Stimulated activated CD4-positive, alpha-beta T cell treated with anti-CD3 and anti-CD28 coated beads, Interleukin-2, amount 100 ng/mL, for 48 hours (primary cell): ENCODE results near the gene CABLES1.
"Not testable (repeated sequence)": the region's sequence is repeated elsewhere in the genome, so short reads cannot be mapped to it uniquely, and the experiment has no call there.

ENCODE experiments used
- DNase-seq, 2 donors: peaks; one replicate each; pipeline ENCODE4 v3.0.0-alpha.2; 2020

Gene CABLES1

DNA sequence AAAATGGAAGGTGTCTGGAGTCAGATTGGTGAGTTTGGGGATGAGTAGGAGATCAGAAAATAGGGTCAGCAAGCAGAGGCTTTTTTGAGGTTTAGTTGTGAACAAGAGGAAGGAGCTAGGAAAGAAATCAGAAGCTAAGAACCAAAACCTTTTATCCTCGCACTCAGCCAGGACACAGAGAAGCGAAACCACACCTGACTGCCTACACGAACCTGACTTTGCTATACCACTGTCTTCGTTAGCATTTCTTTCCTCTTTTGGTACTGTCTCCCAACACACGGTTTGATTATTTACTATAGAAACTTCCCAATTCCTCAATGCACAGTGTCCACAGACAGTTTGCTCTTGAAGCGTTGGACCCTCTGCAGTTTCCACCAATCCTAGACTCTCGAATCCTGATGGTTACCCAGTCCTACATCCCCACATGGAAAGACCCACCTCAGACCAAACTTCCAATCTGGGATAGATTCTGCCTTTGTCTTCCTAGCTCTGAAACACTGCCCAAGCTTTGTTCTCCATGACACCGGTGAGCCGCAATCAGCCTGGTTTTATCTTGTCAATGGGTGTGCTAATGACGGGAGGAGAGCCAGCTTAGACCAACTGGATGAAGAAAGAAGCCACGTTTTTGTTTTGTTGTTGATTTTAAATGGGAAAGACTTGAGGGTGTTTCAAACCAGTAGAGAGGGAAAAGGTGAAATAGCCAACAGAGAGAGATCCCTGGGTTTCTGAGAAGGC, 137.4 kb downstream of the CABLES1 start:
- DNase-seq = no peak

- DNase-seq = no peak
Measured at GRCh38 chr18:23273443-23273966, 138.2 kb downstream of the CABLES1 start.

GRCh38 chr18:23274638-23275482, 139.6 kb downstream of the CABLES1 start:
- no peak for DNase-seq

GRCh38 chr18:23276451-23276850, 141.2 kb downstream of the CABLES1 start:
- DNase-seq = no peak

GRCh38 chr18:23277399-23277798, 142.1 kb downstream of the CABLES1 start:
- DNase-seq = no peak

- no peak for DNase-seq
Measured at GRCh38 chr18:23279931-23280330, 144.6 kb downstream of the CABLES1 start.

GRCh38 chr18:23280844-23281243, 145.6 kb downstream of the CABLES1 start:
- DNase-seq = no peak

GRCh38 chr18:23281626-23282436, 146.5 kb downstream of the CABLES1 start:
- no peak for DNase-seq

GRCh38 chr18:23282437-23282781, 147.1 kb downstream of the CABLES1 start:
- no peak for DNase-seq

DNA sequence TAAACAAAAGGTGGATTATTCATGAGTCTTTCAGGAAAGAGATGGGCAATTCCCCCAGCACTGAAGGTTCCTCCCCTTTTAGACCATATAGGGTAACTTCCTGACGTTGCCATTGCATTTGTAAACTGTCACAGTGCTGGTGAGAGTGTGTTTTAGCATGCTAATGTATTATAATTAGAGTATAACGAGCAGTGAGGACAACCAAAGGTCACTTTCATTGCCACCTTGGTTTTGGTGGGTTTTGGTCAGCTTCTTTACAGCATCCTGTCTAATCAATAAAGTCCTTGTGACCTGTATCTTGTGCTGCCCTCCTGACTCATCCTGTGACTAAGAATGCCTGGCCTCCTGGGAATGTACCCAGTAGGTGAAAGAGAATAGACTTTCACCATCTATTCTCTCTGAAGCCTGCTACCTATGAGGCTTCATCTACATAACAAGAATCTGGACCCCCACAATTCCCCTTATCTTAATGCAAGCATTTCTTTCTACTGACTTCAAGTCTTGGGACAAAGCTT, 148.7 kb downstream of the CABLES1 start:
- DNase-seq = peak in 1 of 2 donors; percentile 7

- no peak for DNase-seq
Measured at GRCh38 chr18:23284629-23285028, 149.3 kb downstream of the CABLES1 start.

GRCh38 chr18:23285581-23285980, 150.3 kb downstream of the CABLES1 start:
- DNase-seq = not testable (repeated sequence)

DNA sequence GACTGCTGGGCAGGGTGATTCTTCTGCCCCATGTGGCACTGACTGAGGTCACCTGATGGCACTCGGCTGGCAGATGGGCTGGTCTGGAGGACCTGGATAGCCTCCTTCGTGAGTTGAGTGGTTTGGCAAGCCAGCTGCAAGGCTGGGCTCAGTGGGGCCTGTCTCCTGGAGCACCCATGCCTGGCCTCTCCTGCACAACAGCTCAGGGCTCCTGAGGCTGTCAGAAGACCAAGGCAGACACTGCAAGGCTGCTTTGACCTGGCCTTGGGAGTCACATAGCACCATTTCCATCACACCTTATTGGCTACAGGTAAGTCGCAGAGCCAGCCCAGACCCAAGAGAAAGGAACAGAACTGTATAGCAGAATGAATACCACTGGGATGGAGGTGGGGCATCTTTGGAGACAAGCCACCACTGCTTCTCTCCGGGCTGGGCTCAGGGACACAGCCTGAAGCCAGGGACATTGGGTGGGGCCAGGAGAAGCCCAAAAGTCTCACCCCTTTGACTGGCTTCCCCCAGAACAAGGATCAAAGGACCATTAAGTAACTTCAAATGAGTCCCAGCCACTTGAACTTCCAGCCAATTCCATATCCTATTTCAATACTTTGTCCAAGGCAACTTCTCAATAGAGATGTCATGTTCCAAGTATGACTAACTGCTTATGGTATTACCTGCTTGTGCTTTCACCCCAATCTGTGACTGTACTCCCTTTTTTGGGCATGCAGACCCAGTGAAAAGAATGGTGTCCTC, 156.3 kb downstream of the CABLES1 start:
- no peak for DNase-seq

GRCh38 chr18:23300231-23300805, 165.0 kb downstream of the CABLES1 start:
- DNase-seq = no peak

- DNase-seq = no peak
Measured at GRCh38 chr18:23301972-23302371, 166.7 kb downstream of the CABLES1 start.

- DNase-seq = no peak
Measured at GRCh38 chr18:23302511-23302850, 167.2 kb downstream of the CABLES1 start.

GRCh38 chr18:23302851-23303527, 167.7 kb downstream of the CABLES1 start:
- no peak for DNase-seq

- no peak for DNase-seq
Measured at GRCh38 chr18:23306822-23307221, 171.5 kb downstream of the CABLES1 start.

- no peak for DNase-seq
Measured at GRCh38 chr18:23307567-23308295, 172.4 kb downstream of the CABLES1 start.
